NCI-H2107 (cell line): ENCODE data around the gene SLIRP.
"Not testable (repeated sequence)": the region's sequence is repeated elsewhere in the genome, so short reads cannot be mapped to it uniquely, and the experiment has no call there.

Experiments
- DNase-seq: peaks from one replicate; lab custom pipeline; 2025; lab: John Stamatoyannopoulos, UW

The SLIRP gene

DNA sequence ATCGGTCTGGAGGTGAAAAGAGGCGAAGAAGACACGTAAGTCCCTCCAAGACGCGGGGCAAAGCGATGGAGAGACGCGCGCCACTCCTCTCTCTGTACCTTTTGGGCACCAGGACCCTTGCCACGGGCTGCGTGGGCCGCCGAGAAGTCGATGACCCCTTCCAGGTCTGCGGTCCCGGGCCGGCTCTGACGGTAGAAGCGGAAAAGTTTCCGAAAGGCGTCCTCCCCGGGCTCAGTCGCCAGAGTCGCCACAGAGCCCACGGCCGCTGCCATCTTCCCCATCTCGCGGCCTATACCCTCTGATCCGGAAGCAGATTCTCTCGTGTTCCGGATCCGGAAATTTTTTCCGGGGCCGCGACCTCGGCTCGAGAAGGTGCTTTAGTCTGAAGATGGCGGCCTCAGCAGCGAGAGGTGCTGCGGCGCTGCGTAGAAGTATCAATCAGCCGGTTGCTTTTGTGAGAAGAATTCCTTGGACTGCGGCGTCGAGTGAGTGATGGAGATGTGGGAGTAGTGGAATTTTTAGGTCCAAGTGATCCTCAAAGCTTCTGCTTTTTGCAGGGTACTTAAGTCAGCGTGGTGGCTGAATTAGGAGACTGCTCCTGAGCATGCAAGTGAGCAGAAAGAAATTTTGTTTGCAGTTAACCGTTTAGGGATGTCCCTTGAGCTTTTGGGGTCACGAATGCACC, at the start of gene SLIRP, which contains the start of gene ALKBH1:
SLIRP (plus strand) TSS at position 380 of the 685 bp plus-strand sequence; CDS start at position 389, 9 bp downstream.
ALKBH1 (minus strand) TSS at position 300 of the 685 bp plus-strand sequence; CDS start at position 281, 19 bp downstream.
- peak; percentile 94 for DNase-seq

- no peak for DNase-seq
Observed at GRCh38 chr14:77659831-77660230, 48.1 kb upstream of the SLIRP start.

DNA sequence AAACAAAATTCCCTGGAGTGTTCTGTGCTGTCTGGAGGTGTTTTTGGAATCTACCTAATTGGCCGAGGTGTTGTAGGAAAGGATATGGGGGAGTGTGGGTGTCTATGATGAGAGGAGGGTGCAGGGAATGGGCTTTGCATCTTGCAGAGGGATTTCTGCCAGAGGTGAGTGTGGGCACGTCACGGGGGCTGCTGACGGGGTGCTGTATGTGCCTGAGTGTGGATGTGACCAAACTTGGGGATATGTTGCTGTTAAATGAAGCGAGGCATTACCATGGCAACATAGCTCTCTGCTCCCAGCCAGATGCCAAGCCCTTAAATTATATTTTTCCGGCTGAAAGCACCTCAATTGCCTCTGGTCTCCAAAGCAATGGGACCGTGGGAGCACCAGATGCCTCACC, 47.1 kb upstream of the SLIRP start:
- peak; percentile 91 for DNase-seq

GRCh38 chr14:77661562-77661961, 46.3 kb upstream of the SLIRP start:
- DNase-seq: not testable (repeated sequence)

DNA sequence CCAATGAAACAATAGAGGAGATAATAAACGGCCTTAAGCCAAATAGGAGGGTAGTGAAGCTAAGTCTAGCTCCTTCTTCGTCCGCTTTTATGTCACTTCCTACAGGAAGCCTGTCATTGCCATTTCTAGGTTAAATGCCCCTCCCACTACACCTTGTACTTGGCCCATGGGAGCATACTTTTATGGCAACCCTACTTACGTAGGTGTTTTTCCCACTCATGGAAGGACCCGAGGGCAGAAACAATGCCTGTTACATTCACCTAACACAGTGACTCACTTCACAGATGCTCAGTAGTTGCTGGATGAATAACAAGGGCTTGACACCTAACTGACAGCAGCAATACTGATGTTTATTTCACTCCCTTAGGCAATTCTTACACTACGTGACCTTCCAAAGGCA, 44.6 kb upstream of the SLIRP start:
- no peak for DNase-seq

GRCh38 chr14:77667331-77667730, 40.6 kb upstream of the SLIRP start:
- DNase-seq: no peak

DNA sequence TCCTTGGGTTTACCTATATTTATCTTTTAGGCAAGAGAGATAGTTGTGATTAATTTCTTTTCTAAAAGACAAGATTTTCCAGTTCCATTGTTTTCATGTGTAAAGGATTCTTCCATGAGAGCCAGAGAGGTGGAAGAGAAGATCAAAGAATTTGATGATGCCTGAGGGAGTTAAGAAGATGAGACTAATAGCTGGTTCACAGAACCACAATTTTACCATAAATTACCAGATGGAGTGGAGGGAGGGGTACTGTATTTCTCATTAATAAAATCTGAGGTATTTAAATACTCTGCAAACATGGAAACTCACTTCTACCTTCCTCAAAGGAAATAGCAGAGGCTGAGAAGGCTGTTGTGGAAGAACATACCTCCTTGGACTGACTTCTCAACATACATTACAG, 34.7 kb upstream of the SLIRP start:
- DNase-seq: no peak

DNA sequence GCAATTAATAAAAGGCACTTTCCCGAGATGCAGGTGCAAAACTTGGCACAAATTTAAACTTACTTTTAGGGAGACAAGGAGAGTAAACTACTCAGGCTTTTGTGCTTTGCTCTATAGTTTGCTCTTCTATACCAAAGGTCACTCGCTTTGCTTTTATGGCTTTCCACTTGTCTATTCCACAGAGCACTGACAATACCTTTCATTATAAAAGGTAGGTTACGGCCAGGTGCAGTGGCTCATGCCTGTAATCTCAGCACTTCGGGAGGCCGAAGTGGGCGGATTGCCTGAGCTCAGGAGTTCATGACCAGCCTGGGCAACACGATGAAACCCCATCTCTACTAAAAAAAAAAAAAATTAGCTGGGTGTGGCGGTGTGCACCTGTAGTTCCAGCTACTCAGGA, 33.0 kb upstream of the SLIRP start:
- DNase-seq: no peak

DNA sequence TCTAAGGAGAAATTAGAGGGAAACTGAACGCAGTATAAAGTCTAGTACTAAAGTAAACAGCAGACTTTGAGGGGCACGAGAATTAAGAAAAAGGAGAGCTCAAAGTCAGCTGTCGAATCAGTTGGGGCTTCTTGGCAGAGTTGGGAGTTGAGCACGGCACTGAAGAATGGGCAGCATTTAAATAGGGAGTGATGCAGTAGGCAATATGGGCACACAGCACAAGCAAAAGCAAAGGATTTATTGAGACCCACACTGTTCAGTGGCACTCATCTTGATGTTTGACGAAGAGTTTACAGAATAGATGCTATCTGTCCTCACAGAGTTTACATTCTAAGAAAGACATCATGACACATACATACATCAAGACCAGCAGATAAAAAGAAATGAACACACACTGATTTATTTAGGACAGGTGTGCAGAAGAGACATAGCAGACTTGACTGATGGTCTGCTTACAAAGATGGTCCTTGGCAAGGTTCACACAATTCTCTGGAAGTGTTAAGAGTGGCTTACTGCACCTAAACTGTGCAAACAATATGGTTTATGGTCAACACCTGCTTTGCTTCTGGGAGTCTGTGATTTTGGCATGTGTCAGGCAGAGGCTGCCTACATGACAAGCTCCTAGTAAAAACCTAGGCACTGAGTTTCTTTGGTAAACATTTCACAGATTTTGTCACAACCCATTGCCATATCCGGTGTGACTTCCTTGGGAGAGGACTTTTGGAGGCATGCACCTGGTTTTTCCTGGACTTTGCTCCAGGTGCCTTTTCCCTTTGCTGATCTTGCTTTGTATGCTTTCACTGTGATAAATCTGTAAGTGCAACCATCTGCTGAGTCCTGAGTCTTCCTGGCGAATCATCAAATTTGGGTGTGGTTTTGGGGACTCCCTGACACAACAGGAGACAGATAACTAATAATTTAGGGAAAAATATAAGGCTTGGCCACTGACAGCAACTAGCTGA, 26.4 kb upstream of the SLIRP start:
- DNase-seq: no peak

DNA sequence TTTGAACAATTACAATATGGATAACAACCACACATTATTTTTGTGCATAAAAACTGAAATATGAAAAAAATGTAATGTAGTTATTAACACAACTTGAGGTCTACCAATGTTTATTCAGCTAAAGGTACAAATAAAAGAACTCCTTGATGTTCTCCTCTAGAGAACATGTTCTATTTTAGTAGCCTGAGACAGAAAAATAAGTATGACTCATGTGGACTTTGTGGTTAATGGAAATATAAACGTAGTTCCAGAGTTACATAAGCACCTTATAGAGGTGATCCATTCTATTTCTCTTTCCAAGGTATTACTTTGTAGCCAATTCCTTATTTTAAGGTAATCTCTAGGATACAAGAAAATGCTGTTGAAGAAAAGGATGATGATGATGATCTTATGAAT, 25.7 kb upstream of the SLIRP start:
- no peak for DNase-seq

DNA sequence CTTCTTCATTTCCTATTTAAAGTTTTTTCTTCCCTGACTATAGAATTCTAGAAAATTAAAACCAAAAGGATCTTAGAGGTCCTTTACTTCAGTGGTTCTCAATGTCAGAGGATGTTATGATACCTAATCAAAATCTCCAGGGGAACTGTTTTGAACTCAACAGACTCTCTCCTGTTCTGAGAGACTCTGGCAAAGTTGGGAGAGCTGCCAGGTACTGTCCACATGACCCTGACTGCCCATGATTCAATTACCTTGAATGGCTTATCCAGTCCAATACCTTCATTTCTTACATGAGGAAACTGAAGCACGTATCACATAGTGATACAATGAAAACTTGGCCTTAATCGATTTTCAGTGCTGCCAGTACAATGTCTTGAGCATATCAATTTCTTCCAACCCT, 16.6 kb upstream of the SLIRP start:
- DNase-seq: no peak

GRCh38 chr14:77707355-77707723, 564 bp upstream of the SLIRP start:
- peak; percentile 21 for DNase-seq

DNA sequence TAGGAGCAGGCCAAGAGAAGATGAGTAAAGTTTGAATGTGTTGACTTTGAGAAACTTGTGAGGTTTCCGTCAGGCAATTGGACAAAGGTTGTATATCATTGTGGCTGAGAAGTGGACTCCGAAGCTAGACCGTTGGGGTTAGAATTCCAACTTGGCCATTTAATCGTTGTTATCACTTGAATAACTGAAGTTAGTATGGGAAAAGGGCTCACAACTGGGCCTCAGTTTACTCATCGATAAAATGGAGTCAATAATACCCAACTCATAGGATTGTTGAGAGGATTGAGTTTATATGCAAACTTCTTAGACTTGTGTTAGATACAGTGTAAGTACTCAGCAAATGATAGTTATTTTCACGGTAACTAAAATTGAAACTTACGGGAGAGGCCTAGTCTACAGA, 846 bp downstream of the SLIRP start:
- DNase-seq: no peak

DNA sequence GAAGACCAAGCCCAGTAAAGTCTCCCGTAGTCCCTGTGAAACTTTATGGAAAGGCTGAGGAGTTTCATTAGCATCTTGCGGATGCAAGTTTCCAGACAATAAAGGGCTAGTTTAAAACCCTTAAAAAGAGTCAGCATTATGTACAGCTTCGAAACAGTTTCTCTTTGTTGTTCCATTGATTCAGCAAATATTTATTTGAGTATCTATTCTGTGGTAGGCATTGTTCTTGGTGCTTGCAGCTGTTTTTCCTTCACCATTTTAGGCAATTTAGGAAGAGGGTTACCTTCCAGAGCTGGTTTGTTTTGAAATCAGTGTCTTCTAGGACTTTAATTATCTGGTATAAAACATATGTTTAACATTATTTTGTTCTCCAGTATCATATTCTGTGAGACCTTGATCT, 1.5 kb downstream of the SLIRP start:
- no peak for DNase-seq

DNA sequence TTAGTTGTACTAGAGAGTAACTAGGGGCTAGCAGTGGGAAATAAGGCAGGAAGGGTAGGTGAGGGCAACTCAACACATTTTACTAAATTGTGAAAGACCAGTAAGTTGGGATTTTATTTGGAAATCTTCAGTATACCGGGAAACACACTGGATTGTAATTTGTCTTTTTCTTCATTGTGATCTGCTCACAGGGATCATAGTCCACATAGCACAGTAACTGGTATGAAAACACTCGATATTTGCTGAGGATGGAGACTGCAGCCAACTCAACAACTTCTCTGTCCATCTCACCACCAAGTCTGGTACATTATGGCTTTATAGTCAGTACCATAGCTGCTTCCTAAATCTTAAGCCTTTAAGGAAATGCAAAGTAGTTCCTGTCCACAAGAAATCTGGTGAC, 2.5 kb downstream of the SLIRP start:
- no peak for DNase-seq

DNA sequence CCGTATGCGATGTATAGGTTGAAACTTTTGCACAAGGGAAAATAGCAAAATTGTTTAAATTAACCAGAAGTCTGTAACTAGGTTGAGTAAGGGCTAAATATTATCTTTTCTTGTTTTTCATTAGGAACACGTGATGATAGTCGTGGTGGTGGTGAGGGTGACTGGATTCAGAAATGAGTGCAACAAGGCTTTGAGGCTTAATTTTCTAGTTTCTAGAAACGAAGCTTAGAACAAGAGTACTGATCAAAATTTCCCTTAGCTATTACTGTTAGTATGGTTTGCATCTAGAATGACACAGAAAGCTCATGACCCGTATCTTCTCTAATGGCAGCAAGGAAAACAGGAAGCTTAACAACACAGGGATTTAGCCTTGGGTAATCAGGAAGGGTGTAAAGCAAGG, 7.0 kb downstream of the SLIRP start:
- DNase-seq: no peak

- no peak for DNase-seq
Observed at GRCh38 chr14:77717608-77718305, 9.9 kb downstream of the SLIRP start.

- no peak for DNase-seq
Observed at GRCh38 chr14:77721437-77721836, 13.5 kb downstream of the SLIRP start.

GRCh38 chr14:77722301-77722700, 14.4 kb downstream of the SLIRP start:
- DNase-seq: no peak

GRCh38 chr14:77730976-77731497, 23.1 kb downstream of the SLIRP start:
- DNase-seq: no peak

- no peak for DNase-seq
Observed at GRCh38 chr14:77738559-77739250, 30.8 kb downstream of the SLIRP start.

GRCh38 chr14:77741438-77741837, 33.5 kb downstream of the SLIRP start:
- no peak for DNase-seq
